Fibroblast of the aortic adventitia (primary cell): ENCODE results near the gene IL7R. TPM values are rescaled to one million over a fixed set of nuclear protein-coding genes. Genes with fewer than 3 reads are reported as not detected.

ENCODE experiments used
- DNase-seq: peaks from one replicate; pipeline ENCODE4 v3.0.0-alpha.2; 2010; ENCODE audit warnings: low read depth
- H3K4me3 ChIP-seq: 2 replicates; pipeline ENCODE4 v1.5.1; 2011; ENCODE audit warnings: low read depth, mild to moderate bottlenecking, control low read depth, low read length, moderate library complexity
- CTCF ChIP-seq: IDR thresholded peaks from 2 replicates; pipeline ENCODE4 v1.5.1; 2011; ENCODE audit warnings: mild to moderate bottlenecking, low read length, control low read depth, inconsistent platforms; ENCODE audit not compliant: insufficient read depth
- total RNA-seq: library from RNA; depleted of rRNA; stranded (reverse); fragments of >200 nt; gene quantifications from 2 replicates; pipeline ENCODE4 v1.2.3, GENCODE V29; 2012; ENCODE audit warnings: low replicate concordance

The IL7R gene
- total RNA-seq, 1 donor: 0.90 TPM

- TF ChIP-seq CTCF: no peak
- peak; percentile 24 for DNase-seq
- no peak overlapping the region for H3K4me3 ChIP-seq
These were observed 2.5 kb downstream of the IL7R start for GRCh38 chr5:35859101-35859661.

DNA sequence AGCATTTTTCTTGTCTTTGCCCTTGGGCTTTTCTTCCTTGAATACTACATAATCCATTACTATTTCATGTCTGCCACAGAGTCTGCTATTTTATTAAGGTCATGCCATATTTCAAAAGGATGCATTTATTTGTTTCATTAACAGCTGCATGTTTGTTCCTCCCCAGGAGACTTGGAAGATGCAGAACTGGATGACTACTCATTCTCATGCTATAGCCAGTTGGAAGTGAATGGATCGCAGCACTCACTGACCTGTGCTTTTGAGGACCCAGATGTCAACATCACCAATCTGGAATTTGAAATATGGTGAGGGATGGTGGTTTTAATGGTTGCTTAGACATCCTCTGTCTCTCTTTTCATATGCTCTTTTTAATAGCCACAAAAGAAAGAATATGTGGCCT is 4.0 kb downstream of the IL7R start:
- no peak for DNase-seq
- no peak for TF ChIP-seq CTCF
- no peak overlapping the region for H3K4me3 ChIP-seq

- H3K4me3 ChIP-seq: no peak overlapping the region
- DNase-seq: peak; percentile 8
- TF ChIP-seq CTCF: no peak
These were observed 5.0 kb downstream of the IL7R start for GRCh38 chr5:35861718-35862117.

GRCh38 chr5:35862126-35862525 is 5.4 kb downstream of the IL7R start:
- TF ChIP-seq CTCF: no peak

DNA sequence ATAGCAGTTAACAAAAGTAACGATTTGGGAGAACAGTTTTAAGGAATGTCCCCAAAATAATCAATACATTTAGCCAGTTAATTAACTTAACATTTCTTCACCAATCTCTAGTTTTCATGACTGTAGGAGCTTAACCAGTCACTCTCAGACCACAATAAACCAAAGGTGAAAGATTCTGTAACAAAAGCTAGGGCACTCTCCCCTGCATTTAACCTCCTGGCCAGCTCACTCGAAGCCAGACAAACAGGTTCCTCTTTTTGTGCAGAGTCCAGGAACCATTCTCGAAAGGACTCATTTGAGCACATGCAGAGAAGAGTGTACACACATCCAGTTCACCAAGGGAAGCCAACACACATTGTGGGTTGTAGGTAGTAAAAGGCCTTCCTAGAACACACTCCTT is 6.5 kb downstream of the IL7R start:
- TF ChIP-seq CTCF: no peak
- DNase-seq: no peak

More at GRCh38 chr5:35862126-35862525, 5.4 kb downstream of the IL7R start:
- H3K4me3 ChIP-seq: no peak overlapping the region
- no peak for DNase-seq

GRCh38 chr5:35867998-35868397 is 11.3 kb downstream of the IL7R start:
- TF ChIP-seq CTCF: no peak
- no peak overlapping the region for H3K4me3 ChIP-seq
- DNase-seq: no peak

More for the DNA sequence above, 6.5 kb downstream of the IL7R start:
- H3K4me3 ChIP-seq: no peak overlapping the region

GRCh38 chr5:35869685-35870277 is 13.1 kb downstream of the IL7R start:
- no peak overlapping the region for H3K4me3 ChIP-seq
- DNase-seq: no peak
- no peak for TF ChIP-seq CTCF
